ENCODE measurements around the gene DOCK8. TPM values are rescaled to one million over a fixed set of nuclear protein-coding genes. Genes with fewer than 3 reads are reported as not detected.

Gene DOCK8
- total and polyA plus RNA-seq, 2 of the 4 experiments (the other 2 are of a cell fraction) = not detected

DNA sequence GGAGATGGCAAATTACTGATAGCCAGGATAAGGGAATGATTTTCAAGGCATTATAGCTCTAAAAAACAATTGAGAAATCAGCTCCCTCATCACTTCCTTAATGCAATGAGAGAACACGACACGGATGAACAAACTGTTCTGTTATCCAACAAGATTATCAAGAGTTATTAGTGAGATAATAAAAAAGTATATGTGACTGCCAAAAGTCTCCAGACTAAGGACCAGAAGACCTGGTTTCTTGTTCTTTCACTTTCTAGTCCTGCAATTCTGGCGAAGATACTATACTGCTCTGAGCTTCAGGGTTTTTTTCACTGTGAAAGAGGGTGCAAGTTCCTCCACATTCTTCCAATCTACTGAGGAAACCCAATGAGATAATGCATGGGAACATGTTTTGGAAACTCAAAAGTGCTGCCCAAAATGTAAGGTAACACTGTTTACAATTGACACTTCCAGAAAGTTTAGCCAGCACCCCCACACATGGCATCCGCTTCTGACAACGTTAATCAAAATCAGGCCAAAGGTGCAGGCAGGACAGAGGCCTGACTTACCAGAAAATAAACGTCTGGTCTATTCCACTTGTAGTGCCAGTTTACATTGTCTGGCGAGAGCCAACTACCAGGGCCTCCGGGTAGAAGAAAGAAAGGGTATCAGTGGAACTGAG, 254.2 kb downstream of the DOCK8 start:
- H4K8ac ChIP-seq (ENCODE audit: low read depth in 2 of 2, low read length in 2 of 2) = peak overlapping the region; percentile 49 to 97
- 0 out of 2 replicates have a peak overlapping the region, but pooled peaks have one; percentile 3 for H3K4me2 ChIP-seq (ENCODE audit: low read depth, low read length)
- H4K91ac ChIP-seq (ENCODE audit: insufficient read depth, low read depth, low read length) = no peak overlapping the region
- H3K4me3 ChIP-seq (ENCODE audit: insufficient read depth, low read depth, low read length) = no peak overlapping the region
- no peak overlapping the region for H3K18ac ChIP-seq (ENCODE audit: low read depth, low read length)
- in situ Hi-C loops (cut with MboI; ENCODE audit: low sequenced_read_pairs) = no loop called here
- no peak for DNase-seq
- H3K56ac ChIP-seq (ENCODE audit: extremely low read depth, insufficient read depth, low read length) = no peak overlapping the region
- ChIA-PET CTCF (interaction anchor here (0.9 kb wide), 1 partner anchor 9 kb away, joined by 3 read pairs; no protein-coding TSS in a partner anchor), POLR2A (ENCODE audit: unreplicated experiment) (no interaction called here)
- no peak overlapping the region for H3K14ac ChIP-seq (replicated peaks; ENCODE audit: low read depth, low read length)
- no peak overlapping the region for H2BK5ac ChIP-seq (ENCODE audit: low read depth, low read length, poor library complexity, severe bottlenecking)
- H3K4me1 ChIP-seq (ENCODE audit: control insufficient read depth, insufficient read depth, low read length) = peaks cover 7% of the 10 kb centered on the region
- H3K27ac ChIP-seq (ENCODE audit: insufficient read depth, low read length) = peak overlapping the region; percentile 23; the same call in 1 of the 2 replicates
- H3K27me3 ChIP-seq (ENCODE audit: control insufficient read depth, insufficient read depth, low read length) = no peaks in the 10 kb centered on the region
- TF ChIP-seq MXI1 (IDR thresholded peaks at IDR 0.05; ENCODE audit: borderline replicate concordance, low read depth, low read length) (no peak), MAZ (IDR thresholded peaks at IDR 0.05; ENCODE audit: borderline replicate concordance, low read depth, low read length) (no peak), RCOR1 (IDR thresholded peaks at IDR 0.05; ENCODE audit: insufficient replicate concordance, low read length) (no peak), FOS (IDR thresholded peaks at IDR 0.05; ENCODE audit: low read depth, low read length) (no peak), MAFK (IDR thresholded peaks at IDR 0.05; ENCODE audit: low read depth, low read length) (no peak), SMC3 (IDR thresholded peaks at IDR 0.05; ENCODE audit: low read depth, low read length) (no peak), CHD1 (IDR thresholded peaks at IDR 0.05; ENCODE audit: low read depth, low read length) (no peak), CEBPB (IDR thresholded peaks at IDR 0.05; ENCODE audit: low read depth, low read length) (no peak), NFE2L2 (IDR thresholded peaks at IDR 0.05; ENCODE audit: low read depth, low read length) (no peak), BHLHE40 (IDR thresholded peaks at IDR 0.05; ENCODE audit: low read depth, low read length) (no peak), POLR2A (IDR thresholded peaks at IDR 0.05; ENCODE audit: low read depth, low read length) (no peak), RFX5 (IDR thresholded peaks at IDR 0.05; ENCODE audit: low read depth, low read length) (no peak)
- TF ChIP-seq, protein P1, sequence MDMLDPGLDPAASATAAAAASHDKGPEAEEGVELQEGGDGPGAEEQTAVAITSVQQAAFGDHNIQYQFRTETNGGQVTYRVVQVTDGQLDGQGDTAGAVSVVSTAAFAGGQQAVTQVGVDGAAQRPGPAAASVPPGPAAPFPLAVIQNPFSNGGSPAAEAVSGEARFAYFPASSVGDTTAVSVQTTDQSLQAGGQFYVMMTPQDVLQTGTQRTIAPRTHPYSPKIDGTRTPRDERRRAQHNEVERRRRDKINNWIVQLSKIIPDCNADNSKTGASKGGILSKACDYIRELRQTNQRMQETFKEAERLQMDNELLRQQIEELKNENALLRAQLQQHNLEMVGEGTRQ (IDR thresholded peaks at IDR 0.05; ENCODE audit: low read depth, low read length) = no peak
- TF ChIP-seq, protein P2, sequence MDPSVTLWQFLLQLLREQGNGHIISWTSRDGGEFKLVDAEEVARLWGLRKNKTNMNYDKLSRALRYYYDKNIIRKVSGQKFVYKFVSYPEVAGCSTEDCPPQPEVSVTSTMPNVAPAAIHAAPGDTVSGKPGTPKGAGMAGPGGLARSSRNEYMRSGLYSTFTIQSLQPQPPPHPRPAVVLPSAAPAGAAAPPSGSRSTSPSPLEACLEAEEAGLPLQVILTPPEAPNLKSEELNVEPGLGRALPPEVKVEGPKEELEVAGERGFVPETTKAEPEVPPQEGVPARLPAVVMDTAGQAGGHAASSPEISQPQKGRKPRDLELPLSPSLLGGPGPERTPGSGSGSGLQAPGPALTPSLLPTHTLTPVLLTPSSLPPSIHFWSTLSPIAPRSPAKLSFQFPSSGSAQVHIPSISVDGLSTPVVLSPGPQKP (IDR thresholded peaks at IDR 0.05; ENCODE audit: borderline replicate concordance, low read depth, low read length) = no peak
- TF ChIP-seq, protein P3, sequence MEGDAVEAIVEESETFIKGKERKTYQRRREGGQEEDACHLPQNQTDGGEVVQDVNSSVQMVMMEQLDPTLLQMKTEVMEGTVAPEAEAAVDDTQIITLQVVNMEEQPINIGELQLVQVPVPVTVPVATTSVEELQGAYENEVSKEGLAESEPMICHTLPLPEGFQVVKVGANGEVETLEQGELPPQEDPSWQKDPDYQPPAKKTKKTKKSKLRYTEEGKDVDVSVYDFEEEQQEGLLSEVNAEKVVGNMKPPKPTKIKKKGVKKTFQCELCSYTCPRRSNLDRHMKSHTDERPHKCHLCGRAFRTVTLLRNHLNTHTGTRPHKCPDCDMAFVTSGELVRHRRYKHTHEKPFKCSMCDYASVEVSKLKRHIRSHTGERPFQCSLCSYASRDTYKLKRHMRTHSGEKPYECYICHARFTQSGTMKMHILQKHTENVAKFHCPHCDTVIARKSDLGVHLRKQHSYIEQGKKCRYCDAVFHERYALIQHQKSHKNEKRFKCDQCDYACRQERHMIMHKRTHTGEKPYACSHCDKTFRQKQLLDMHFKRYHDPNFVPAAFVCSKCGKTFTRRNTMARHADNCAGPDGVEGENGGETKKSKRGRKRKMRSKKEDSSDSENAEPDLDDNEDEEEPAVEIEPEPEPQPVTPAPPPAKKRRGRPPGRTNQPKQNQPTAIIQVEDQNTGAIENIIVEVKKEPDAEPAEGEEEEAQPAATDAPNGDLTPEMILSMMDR (conservative IDR thresholded peaks at IDR 0.05; ENCODE audit: low read depth, low read length) = no peak
- peak overlapping the region; percentile 22; the same call in 1 of the 2 replicates for H3K4ac ChIP-seq (ENCODE audit: low read depth, low read length)
- peak overlapping the region; percentile 77 for H2AFZ ChIP-seq (replicated peaks; ENCODE audit: low read length, poor library complexity)
- dilution Hi-C loops (cut with HindIII; ENCODE audit: low sequenced_read_pairs, unreplicated experiment) = no loop called here
- H3K9ac ChIP-seq (ENCODE audit: low read depth, low read length) = no peak overlapping the region; the same call in 1 of the 2 replicates
- no peak for ATAC-seq (ENCODE audit: low read depth)
- H3K9me3 ChIP-seq (ENCODE audit: control insufficient read depth, insufficient read depth, low read length) = no peaks in the 10 kb centered on the region
- H3K36me3 ChIP-seq (ENCODE audit: control insufficient read depth, insufficient read depth, low read length) = no peaks in the 10 kb centered on the region
- H2AK9ac ChIP-seq (replicated peaks; ENCODE audit: low read depth, low read length, poor library complexity) = no peak overlapping the region
- H3K79me1 ChIP-seq (ENCODE audit: low read depth in 1 of 2, low read length in 2 of 2) = no peaks in the 10 kb centered on the region
- peak overlapping the region; percentile 73 for H4K5ac ChIP-seq (ENCODE audit: low read depth, low read length)
- H3K9me1 ChIP-seq (ENCODE audit: insufficient read depth, low read length) = 0 out of 2 replicates have a peak, but pooled peaks cover 3% of the 10 kb centered on the region
- no peak overlapping the region for H3K23ac ChIP-seq (ENCODE audit: low read depth, low read length)
- H2BK15ac ChIP-seq (ENCODE audit: low read depth, low read length) = no peak overlapping the region
- no CpG with 5 or more reads among the region's 8 CpGs for WGBS, 2 experiments (ENCODE audit: extremely low coverage in 2 of 2, insufficient read length in 1 of 2)
- no peak overlapping the region for H2BK120ac ChIP-seq (ENCODE audit: low read depth, low read length)
- H4K20me1 ChIP-seq (ENCODE audit: insufficient read depth, low read length) = no peaks in the 10 kb centered on the region
- intact Hi-C loops (cut with micrococcal nuclease) = no loop called here
- H2AK5ac ChIP-seq (ENCODE audit: low read depth, low read length) = no peak overlapping the region
- BruUV-seq (replicated peaks) = no TSS peak
- no peak overlapping the region for H2BK20ac ChIP-seq (ENCODE audit: low read depth, low read length)
